GM18873 (cell line): Measurements from ENCODE around the gene PRKCB.
"Not testable (repeated sequence)": the region's sequence is repeated elsewhere in the genome, so short reads cannot be mapped to it uniquely, and the experiment has no call there.

Experiments used
- ATAC-seq: cut with Tn5 transposase; IDR thresholded peaks from one replicate; pipeline ENCODE4 v1.9.1; 2021; ENCODE audit warnings: mild to moderate bottlenecking, moderate library complexity, moderate number of reproducible peaks; ENCODE audit not compliant: unreplicated experiment, low FRiP score

The PRKCB gene

DNA sequence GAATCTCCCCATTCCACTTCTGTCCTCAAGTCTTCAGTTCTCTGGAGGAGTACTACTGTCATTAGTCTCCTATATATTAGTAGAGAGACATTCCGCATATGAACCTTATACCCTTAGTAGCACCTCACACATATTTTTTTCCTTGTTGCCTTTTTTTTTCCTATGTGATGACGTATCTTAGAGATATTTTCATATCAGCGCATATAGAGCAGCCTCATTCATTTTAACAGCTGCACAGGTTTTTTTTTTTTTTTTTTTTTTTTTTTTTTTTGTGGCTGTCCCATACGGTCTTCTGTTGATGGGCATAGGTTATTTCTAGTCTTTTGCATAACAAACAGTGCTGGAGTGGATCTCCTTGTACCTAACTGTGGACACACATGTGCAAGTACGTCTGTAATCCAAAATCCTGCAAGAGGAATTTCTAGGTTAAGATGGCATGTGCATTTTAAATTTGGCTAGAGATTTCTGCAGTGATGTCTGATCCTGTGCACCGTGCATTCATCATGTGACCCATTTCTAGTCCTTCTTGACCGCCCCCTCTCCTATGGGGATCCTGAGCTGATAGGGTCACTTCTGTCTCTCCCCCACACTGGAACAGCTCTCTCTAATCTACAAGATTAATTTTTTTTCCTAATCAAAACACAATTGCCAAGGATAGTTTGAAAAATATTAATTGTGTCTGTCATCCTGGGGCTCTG, 64.8 kb downstream of the PRKCB start:
- ATAC-seq, result no peak

GRCh38 chr16:23901178-23902033, 65.6 kb downstream of the PRKCB start:
- ATAC-seq, result no peak

GRCh38 chr16:23902034-23902747, 66.4 kb downstream of the PRKCB start:
- no peak for ATAC-seq

DNA sequence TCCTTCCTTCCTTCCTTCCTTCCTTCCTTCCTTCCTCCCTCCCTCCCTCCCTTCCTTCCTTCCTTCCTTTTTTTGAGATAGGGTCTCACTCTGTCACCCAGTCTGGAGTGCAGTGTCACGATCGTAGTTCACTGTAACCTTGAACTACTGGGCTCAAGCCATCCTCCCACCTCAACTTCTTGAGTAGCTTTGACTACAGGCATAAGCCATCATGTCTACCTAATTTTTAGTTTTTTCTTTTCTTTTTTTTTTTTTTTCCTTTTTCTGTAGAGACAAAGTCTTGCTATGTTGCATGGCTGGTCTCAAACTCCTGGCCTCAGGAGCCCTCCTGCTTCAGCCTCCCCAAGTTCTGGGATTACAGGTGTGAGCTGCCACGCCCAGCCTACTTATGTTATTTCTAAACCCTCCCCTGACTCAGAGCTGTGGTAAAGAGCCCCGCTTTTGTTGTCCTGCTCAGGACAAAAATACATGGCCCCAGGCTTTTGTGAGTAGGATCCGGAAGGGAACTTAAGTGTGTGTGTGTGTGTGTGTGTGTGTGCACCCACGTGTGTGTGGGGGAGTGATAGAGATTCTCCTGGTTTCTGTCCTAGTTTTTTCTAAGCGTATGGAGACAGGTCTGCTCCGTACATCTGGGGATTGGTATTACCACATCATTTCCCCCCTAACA, 67.1 kb downstream of the PRKCB start:
- no peak for ATAC-seq

DNA sequence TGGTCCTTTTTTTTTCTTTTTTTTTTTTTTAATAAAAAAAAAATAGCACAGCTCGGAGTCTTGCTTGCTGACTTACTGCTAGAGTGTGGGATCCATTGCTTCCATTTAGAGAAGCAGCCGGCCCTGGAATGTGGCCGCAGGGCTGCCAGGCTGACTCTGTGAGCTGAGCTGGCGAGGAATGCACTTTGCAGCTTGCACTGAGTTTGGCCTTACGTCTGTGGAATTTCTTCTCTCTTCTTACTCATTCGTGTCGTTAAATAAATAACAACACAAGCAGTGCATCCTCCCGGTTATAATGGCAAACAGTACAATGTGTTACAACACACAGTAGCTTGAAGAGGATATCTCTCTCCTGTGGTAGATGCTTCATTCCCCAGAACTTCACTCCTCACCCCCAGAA, 69.2 kb downstream of the PRKCB start:
- no peak for ATAC-seq

DNA sequence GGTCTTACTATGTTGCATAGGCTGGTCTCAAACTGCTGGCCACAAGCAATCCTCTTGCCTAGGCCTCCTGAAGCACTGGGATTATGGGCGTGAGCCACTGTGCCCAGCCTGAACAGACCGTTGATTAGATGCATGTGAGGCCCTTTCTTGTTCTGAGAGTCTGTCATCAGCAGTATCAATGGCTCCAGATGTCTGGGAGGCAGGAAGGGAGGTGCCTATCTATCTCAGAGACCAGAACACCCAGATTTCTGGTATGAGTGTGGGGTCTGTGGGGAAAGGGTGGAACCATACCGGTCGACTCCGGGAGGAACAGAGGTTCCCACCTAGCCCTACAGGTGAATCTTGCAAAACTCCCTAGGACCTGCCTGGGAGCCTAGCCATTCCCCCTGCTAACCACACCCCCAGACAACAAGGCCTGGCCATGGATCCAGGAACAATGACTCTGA, 71.7 kb downstream of the PRKCB start:
- no peak for ATAC-seq

DNA sequence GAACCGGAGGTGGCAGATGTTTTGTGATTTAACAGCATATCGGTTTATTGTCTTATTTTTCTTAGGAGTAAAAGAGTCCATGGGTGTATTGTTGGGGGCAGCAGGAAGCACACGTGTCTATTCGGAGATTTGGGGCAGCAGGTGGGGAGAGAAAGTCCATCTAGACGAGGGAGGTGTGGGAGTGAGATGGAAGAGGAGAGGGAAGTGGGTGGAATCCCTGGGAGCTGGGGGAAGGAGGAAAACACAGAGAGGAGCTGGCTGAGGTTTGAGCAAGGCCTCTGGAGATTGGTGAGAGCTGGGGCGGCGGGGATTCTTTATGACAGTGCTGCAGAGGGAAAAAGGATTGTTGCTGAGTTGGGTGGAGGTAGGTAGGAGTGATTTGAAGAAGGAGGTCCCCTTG, 72.1 kb downstream of the PRKCB start:
- no peak for ATAC-seq

GRCh38 chr16:23908790-23909189, 73.0 kb downstream of the PRKCB start:
- no peak for ATAC-seq

GRCh38 chr16:23909792-23910418, 74.1 kb downstream of the PRKCB start:
- no peak for ATAC-seq

DNA sequence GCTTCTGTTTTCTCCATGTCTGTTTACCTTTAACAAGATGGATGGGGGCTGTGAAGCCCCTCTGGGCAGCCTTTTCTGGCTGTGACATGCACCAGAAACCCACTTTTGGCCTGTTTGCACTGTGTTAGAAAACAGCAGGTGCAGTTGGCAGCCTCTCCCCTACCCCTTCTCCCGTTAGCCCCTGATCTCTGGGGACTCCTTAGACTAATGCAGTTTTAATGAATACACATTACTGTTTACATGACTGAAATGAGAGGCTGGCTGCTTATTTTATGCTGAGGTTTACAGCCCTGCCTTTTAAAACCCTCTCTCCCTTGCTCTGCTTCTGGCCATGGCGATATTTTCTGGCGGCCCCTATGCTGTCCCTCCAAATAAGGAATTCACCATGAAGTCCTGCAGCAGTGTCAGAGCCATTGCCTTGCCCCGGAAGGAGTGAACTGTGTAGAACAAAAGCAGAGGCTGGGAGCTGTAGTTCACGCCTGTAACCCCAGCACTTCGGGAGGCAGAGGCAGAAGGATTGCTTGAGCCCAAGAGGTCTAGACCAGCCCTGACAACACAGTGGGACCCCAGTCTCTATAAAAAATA, 79.3 kb downstream of the PRKCB start:
- no peak for ATAC-seq

GRCh38 chr16:23916552-23916951, 80.8 kb downstream of the PRKCB start:
- ATAC-seq, result not testable (repeated sequence)

GRCh38 chr16:23917621-23918020, 81.8 kb downstream of the PRKCB start:
- ATAC-seq, result no peak

DNA sequence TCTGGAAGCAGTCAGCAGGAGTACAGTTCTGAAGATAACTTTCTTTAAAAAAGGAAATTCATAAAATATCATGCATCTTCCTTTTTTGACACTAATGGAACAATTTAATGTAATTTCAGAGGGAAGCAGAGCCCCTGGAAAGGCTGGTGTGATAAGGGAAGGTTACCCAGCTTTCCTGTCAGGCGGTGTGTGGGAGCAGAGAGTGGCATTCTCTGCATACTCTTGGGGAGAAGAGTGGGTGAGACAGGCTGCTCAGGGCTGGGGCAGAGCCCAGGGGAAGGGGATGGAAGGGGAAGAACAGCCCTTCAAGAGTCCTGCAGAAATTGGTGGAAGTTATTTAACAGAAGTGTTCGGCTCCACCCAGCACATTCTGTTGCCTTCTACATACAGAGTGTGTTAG, 84.7 kb downstream of the PRKCB start:
- no peak for ATAC-seq

DNA sequence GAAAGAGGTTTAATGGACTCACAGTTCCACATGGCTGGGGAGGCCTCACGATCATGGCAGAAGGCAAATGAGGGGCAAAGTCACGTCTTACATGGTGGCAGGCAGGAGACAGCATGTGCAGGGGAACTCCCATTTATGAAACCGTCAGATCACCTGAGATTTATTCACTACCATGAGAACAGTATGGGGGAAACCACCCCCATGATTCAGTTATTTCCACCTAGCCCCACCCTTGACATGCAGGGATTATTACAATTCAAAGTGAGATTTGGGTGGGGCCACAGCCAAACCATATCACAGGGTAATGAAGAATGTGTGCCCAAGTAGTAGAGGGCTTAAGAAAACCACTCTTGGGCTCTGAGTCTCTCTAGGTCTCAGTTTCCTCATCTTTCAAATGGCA, 85.1 kb downstream of the PRKCB start:
- ATAC-seq, result no peak

DNA sequence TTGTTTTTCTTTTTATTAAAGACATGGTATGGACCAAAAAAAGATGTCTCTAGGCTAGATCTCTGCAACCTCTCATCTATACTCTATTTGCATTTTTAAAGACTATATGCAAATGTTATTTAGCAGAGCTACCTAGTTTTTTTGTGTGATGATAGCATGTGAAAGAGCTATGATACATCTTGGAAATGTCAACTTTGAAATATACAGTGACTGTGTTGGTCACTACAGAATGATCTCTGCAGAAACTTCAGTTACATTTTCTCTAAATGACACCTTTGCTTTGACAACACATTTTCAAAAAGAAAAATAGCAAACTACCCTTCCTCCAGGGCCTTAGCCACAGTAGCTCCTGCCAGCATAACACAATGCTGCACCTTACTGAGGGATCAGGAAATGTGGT, 86.6 kb downstream of the PRKCB start:
- no peak for ATAC-seq

DNA sequence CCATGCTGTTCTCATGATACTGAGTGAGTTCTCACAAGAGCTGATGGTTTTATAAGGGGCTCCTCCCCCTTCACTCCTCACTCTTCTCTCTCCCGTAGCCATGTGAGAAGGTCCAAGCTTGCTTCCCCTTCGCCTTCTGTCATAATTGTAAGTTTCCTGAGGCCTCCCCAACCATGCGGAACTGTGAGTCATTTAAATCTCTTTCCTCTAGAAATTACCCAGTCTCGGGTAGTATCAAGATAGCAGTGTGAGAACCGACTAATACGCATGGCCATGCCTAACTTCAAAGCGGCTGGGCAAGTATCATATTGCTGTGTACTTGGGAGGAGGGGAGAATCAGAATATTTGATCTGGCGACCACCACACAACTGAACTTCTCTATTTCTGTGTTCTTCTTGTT, 88.3 kb downstream of the PRKCB start:
- ATAC-seq, result no peak

DNA sequence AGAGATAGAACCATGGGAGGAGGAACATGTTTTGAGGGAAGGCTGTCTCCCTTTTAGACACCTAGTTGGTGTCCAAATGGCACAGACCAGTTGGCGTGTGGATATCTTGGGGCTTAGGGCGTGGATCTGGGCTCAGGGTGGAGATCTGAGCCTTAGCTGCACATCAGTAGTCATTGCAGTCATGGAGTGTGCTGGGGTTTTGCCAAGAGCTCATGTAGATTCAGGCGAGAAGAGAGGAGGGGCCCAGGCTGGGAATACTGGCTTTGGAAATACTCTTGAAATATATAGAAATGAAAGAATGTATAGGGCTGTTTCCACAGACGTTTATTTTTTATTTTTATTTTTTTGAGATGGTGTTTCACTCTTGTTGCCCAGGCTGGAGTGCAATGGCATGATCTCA, 92.0 kb downstream of the PRKCB start:
- no peak for ATAC-seq

DNA sequence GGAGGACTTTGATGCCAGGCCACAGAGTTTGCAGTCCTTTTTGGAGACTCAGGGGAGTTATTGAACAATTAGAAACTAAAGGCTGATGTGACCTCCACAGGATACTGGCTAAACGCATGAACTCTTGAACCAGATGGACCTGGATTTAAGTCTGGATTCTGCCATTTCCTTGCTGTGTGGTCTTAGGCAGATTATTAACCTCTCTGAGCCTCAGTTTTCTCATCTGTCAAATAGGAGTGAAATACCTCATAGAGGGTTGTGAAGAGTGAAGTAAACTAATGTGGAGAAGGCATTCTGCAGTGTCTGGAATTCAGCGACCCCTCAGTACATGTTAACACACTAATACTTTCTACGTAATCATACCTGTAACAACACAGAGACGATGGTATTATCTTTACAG, 93.5 kb downstream of the PRKCB start:
- ATAC-seq, result no peak

- ATAC-seq, result no peak
These were observed 94.1 kb downstream of the PRKCB start for GRCh38 chr16:23929856-23930255.

DNA sequence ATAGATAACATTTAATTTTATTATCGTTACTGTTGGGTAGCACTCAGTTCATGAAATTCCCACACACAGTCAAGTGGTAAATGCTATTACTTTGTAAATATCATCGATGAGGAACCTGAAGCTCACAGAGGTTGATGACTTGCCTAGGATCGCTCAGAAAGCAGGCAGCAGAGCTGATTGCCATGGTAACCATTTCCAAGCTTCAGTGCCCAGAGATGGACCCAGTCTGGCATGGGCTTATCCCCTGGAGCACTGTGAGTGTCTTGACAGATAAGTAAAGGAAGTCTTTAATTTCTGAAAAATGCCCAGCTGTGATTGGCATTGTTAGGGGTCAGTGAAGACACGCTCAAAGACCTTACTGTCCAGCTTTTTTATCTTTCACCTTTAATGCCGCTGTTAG, 95.0 kb downstream of the PRKCB start:
- ATAC-seq, result no peak
